Dermis blood vessel endothelial cell (primary cell): ENCODE results near the gene NPIPB8. TPM values are rescaled to one million over a fixed set of nuclear protein-coding genes. Genes with fewer than 3 reads are reported as not detected.
A peak's percentile ranks its signal among the peaks of the same experiment; 100 is the strongest.
"Not testable (repeated sequence)": the region's sequence is repeated elsewhere in the genome, so short reads cannot be mapped to it uniquely, and the experiment has no call there.

Experiments used
- DNase-seq: peaks from one replicate; pipeline ENCODE4 v3.0.0; 2010
- total RNA-seq: library from RNA; depleted of rRNA; stranded (reverse); fragments of >200 nt; gene quantifications from 2 replicates; pipeline ENCODE4 v1.2.3, GENCODE V29; 2014

Gene NPIPB8
- total RNA-seq, 1 donor from 2014 or later, result 0.17 TPM

GRCh38 chr16:28607116-28607623 lies 30.7 kb upstream of the NPIPB8 start:
- no peak for DNase-seq

GRCh38 chr16:28607681-28608495 lies 30.0 kb upstream of the NPIPB8 start:
- not testable (repeated sequence) for DNase-seq

- DNase-seq, result not testable (repeated sequence)
Measured at GRCh38 chr16:28608496-28608808, 29.4 kb upstream of the NPIPB8 start.

- not testable (repeated sequence) for DNase-seq
Measured at GRCh38 chr16:28608867-28609596, 28.8 kb upstream of the NPIPB8 start.

- peak; percentile 15 for DNase-seq
Measured at GRCh38 chr16:28609631-28610594, 28.0 kb upstream of the NPIPB8 start, which contains the start of gene SULT1A1. Gene SULT1A1, minus strand, starts transcription at chr16:28610044. Its CDS starts 1,189 bp downstream, at chr16:28608855.

GRCh38 chr16:28610595-28611191 lies 27.2 kb upstream of the NPIPB8 start:
- DNase-seq, result no peak

GRCh38 chr16:28612359-28613280 lies 25.2 kb upstream of the NPIPB8 start:
- DNase-seq, result not testable (repeated sequence)

- not testable (repeated sequence) for DNase-seq
Measured at GRCh38 chr16:28613912-28614311, 24.0 kb upstream of the NPIPB8 start.

GRCh38 chr16:28614561-28614960 lies 23.3 kb upstream of the NPIPB8 start:
- not testable (repeated sequence) for DNase-seq

- DNase-seq, result peak; percentile 46
Measured at GRCh38 chr16:28615486-28616223, 22.2 kb upstream of the NPIPB8 start.

- DNase-seq, result not testable (repeated sequence)
Measured at GRCh38 chr16:28616224-28616577, 21.7 kb upstream of the NPIPB8 start.

GRCh38 chr16:28616636-28617035 lies 21.2 kb upstream of the NPIPB8 start:
- DNase-seq, result no peak

GRCh38 chr16:28617874-28618273 lies 20.0 kb upstream of the NPIPB8 start:
- no peak for DNase-seq

GRCh38 chr16:28620316-28620715 lies 17.5 kb upstream of the NPIPB8 start:
- DNase-seq, result not testable (repeated sequence)

- no peak for DNase-seq
Measured at GRCh38 chr16:28621481-28622155, 16.2 kb upstream of the NPIPB8 start.

GRCh38 chr16:28622532-28623171 lies 15.2 kb upstream of the NPIPB8 start:
- not testable (repeated sequence) for DNase-seq

GRCh38 chr16:28623172-28623711 lies 14.6 kb upstream of the NPIPB8 start:
- DNase-seq, result peak; percentile 36

- not testable (repeated sequence) for DNase-seq
Measured at GRCh38 chr16:28630905-28631304, 7.0 kb upstream of the NPIPB8 start.
